ENCODE data around the gene PPP1R15B.

The PPP1R15B gene

DNA sequence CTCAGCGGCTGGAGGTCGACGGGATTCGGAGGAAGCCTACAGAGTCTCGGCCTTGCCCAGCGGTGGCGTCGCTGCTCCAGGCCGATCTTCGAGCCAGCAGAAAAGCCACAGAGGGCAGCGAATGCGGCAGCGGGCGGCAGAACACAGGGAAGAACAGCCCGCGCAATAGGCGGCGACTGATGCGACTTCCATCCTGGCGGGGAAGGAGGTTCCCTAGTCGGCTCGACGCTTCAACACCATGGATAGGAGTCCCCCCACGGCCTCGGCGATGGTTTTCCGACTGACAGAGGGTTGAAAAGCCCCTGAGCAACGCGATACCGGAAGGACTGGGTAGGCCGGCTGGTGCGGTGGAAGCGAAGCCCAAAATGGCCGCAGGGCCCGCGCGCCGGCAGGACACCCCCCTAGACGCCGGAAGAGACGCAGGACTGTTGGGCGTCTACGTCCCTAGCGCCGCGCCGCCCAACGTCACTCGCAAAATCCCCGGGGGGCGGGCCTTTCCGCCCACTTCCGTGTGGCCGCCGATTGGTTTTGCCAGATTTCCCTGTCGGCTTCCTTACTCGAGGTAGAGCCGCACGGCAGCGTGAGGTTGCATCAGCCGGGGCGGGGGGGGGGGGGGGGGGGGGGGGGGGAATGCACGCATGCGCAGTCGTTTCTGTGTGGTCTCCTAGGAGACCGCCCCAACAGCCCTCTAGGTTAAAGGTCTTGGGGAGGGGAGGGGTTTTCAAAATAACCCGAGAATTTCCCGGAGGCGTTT, at the start of gene PPP1R15B:
PPP1R15B (minus strand) TSS at position 367 of the 754 bp plus-strand sequence. CDS start 406 bp downstream, outside the sequence.
- peak; percentile 99 for DNase-seq

DNA sequence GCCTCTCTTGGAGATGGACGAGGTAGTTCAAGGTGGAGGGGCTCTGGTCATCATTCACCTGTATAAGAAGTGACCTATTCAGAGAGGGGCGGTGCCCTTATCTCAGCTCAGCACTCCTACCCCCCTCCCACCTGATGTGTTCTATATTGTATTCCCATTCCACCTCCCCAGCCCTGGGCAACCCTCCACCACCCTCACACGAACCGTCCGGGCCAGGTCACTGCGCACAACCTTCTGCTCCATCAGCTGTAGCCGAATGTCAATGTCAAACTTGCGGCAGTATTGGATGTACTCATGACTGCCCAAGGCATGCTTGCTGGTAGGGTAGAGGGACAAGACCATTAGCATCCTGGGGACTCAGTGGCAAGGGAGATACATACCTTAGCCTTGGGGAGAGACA, 48.7 kb upstream of the PPP1R15B start:
- DNase-seq = no peak

GRCh38 chr1:204459706-204460105, 48.1 kb upstream of the PPP1R15B start:
- no peak for DNase-seq

DNA sequence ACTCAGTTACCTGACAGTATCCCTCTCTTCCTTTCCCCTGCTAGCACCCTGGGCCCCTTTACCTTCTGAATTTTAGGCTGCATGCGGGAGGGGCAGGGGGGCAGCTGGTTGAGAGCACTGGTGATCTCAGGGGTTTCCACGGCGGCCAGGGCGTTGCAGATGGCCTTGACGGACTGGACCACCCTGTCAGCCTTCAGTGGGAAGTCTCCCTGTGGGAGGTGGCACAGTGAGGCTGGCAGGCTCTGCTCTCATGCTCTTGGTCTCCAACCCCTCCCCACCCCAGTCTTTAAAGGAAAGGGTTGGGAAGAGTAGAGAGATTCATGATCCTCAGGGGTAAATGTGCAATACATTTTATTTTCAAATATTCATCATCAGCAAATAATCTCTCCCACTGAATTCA, 46.0 kb upstream of the PPP1R15B start:
- no peak for DNase-seq

DNA sequence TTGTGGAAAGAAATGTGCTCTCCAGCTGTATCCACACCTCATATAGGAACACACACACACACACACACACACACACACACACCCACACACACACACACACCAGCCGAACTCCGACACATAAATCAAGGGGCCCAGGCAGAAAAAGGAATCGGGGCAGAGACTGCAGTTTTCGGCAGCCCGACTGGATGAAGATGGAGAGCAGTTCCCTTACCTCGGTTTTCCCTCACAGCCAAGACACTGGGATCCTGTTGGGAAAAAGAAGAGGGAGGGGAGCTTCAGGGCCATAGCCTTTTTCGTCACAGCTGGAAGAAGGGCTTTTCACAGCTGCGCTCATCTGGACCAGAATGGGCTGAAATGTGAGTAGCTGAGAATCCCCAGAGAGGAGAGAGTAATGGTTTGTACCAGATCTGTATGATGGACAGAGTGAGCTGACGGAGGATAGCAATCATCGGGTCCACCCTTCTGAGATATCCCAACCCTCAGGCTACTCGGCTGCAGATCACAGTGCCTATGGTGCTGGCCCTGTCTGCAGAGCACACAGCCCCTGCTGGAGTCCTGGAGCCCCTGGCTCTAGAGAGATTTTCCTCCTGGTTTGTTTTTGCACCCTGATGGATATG, 45.3 kb upstream of the PPP1R15B start:
- no peak for DNase-seq

- DNase-seq = no peak
These were observed 44.2 kb upstream of the PPP1R15B start for GRCh38 chr1:204455831-204456145.

DNA sequence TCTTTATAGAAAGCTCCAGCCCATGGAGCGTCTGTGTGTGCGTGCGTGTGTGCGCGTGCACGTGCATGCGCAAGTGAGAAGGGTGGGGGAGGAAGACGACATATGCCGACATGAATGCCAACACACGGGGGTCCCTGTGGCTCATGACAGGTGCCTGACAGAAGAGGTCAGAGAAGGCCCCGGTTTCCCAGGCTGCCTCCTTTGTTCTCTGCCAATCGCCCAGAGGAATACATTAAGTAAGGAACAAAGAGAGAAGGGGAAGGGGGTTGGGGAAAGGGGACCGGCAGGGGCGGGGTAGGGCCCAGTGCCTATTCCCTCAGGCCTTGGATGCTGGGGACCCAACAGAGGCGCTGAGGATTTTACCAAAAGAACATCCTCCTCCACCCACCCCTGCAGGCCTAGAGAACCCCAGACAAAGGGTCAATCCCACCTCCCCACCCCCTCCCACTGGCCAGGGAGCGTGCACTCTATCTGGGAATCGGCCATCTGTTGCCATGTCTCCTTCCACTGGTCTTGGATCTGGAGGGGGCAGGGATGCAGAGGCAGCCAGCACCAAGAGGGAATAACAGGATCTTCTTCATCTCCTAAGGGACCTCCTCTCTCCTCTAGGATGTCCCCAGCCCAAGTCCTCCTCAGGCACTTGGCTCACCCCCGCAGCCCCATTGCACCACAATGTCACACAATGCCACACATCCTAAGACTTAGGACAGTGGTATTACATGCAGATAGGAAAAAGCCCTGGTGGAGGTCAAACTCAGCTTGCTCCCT, 43.6 kb upstream of the PPP1R15B start:
- DNase-seq = no peak

DNA sequence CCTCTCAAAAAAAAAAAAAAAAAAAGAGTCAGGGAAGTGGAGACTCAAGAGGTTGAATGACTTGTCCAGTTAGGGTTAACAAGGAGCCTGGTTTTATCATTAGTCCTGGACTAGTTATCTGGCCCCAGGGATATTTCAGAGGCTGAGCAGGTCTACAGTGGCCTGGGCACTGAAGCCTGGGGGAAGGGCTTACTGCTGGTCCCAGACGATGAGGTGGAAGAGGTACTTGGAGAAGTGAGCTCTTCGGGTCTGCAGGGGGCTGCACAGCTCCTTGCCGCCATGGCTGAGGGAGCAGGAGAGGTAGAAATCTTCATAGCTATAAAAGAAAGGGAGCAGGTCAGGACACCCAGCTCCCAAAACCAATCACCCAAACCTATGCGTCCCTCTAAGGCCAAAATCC, 42.9 kb upstream of the PPP1R15B start:
- no peak for DNase-seq

GRCh38 chr1:204453141-204453772, 41.6 kb upstream of the PPP1R15B start:
- no peak for DNase-seq

DNA sequence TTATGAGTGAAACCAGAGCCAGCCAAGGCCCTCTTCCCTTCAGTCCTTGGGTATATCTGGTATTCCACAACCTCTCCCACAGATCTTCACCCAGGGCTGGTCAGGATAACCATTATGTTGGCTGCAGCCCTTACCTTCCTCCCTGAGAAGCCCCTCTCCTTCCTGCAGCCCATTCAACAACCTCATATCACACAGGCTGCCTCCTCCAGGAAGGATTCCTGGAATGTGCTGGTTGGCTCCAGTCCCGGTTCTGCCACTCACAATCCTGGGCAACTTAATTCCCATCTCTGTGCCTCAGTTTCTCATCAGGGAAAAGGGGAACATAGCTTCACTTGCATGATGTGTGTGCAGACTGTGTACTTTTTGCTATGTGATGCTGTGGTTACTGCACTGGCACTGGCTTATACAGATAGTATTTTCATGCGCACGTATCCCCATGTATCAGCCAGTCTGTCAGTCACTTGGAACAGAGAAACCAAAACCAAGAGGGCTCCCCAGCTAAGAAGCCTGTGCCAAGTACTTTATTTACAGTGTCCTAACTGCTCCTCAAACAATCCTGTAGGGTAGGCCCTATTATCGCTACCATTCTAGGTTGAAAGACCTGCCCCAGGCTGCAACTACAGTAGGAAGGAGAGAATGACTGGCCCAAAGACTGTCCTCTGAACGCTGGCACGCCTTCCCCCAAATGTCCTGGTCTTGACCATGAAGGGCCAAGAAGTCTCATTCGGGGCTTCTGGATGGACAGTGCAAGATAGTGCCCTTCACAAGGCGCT, 39.9 kb upstream of the PPP1R15B start:
- no peak for DNase-seq

GRCh38 chr1:204450461-204451257, 39.0 kb upstream of the PPP1R15B start:
- DNase-seq = no peak

GRCh38 chr1:204449678-204450280, 38.2 kb upstream of the PPP1R15B start:
- DNase-seq = no peak

DNA sequence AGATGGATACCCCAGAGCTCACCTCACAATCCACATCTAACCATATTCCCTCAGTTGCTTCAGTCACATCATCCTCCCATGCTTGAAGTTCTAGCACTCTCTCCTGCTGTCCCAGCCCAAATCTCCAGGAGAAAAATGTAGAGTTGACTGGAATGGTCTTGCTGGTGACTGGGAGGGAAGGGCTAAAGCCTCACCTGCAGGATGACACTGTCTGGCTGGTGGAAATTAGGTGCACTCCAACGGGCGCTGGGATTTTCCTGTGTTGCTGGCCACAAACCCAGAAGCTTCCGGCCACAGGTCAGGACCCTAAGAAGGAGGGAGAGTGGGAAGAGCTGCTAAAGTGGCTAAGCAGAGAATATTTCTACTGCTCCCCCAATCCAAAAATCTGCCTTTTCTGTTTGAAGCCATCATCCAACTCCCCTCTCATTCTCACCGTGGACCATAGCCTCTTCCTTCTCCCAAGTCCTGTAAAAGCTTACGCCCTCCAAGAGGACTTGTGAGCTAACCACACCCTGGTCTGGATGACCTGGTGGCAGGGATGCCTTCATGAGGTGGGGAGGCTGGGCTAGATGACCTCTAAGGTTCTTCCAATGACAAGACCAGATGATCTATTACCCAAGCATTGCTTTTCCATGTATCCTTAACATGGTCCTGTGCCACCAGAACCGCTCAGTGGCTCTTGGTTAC, 37.5 kb upstream of the PPP1R15B start:
- DNase-seq = no peak

- DNase-seq = no peak
These were observed 36.8 kb upstream of the PPP1R15B start for GRCh38 chr1:204448344-204448964.

DNA sequence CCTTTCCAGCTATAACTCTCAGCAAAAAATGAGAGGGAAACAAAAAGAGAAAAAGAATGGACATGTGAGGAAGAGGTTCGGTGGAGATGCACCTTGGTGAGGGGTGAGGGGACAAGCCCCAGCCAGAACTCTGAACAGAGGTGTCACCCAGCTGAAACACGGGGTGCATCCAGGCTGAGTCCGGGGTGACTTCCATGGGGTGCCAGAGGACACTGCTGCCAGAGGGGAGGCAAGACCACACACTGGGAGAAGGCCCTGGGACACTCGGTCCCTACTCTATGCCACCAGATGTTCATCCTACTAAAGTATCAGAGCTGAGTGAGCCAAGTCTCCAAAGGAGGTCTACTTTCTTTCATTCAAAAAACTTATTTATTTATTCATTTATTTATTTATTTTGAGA, 36.1 kb upstream of the PPP1R15B start:
- DNase-seq = no peak

- no peak for DNase-seq
These were observed 35.6 kb upstream of the PPP1R15B start for GRCh38 chr1:204447190-204447589.

GRCh38 chr1:204446413-204447111, 34.9 kb upstream of the PPP1R15B start:
- DNase-seq = peak; percentile 94

DNA sequence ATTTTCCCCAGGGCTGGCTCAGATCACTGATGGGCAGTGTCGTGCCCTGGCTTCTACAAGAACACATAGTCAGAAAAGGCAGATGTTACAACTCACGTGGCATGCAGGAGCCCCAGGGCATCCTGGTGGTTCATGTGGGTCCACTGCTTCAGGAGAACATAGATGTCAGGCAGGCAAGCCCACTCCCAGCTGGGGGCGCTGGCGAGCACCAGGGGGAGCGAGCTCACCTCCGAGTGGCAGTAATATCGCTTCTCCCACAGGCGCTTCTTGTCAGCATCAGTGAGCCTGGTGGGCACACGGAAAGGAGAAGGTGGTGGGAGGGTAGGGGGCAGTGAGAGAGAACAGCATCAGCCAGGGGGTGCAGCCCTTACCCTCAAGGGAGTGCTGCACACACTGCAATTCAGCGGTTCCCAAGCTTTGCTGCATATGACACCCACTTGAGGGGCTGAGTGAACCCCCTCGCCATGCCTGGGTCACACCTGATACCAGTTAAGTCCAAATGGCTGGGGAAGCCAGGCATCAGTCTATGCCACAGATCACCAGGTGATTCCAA, 34.3 kb upstream of the PPP1R15B start:
- DNase-seq = peak; percentile 46

DNA sequence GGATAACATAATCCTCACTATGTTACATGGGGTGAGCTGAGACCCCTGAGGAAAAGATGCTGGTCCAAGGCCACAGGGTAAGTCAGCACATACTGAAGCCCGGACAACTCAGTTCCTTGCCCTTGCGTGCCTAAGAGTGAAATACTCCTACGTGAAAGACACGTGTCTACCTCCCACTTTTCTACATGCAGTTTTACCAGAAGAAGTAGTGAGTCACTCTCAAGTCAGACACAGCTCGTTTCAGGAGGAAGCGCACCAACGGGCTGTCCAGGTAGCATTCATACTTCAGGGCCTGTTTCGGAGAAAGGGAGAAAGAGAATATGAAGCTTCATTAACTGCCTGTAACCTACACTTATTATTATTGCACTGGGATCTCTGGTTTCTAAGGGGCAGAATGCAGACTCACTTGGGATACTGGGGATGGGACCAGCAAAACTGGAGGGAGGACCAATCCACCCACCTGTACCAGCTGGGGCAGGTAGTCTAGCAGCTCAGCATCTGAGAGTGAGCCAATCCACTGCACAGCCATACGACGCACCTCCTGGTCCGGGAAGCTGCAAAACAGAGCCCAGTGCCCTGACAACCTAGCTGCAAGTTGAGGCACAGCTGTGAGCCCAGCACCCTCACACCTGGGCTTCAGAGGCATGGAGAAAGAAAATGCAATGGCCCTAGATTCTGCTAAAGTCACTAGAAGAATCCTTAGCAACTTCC, 32.4 kb upstream of the PPP1R15B start:
- DNase-seq = no peak
